Stimulated activated CD4-positive, alpha-beta T cell treated with anti-CD3 and anti-CD28 coated beads, Interleukin-4, amount 100 ng/mL, for 24 hours (primary cell): ENCODE results near the gene RETREG1.
A peak's percentile ranks its signal among the peaks of the same experiment; 100 is the strongest.
"Not testable (repeated sequence)": the region's sequence is repeated elsewhere in the genome, so short reads cannot be mapped to it uniquely, and the experiment has no call there.

Source experiments
- DNase-seq: peaks from one replicate; pipeline ENCODE4 v3.0.0-alpha.2; 2020

RETREG1 gene

GRCh38 chr5:16551628-16552027, 65.2 kb downstream of the RETREG1 start:
- no peak for DNase-seq

GRCh38 chr5:16550316-16550952, 66.4 kb downstream of the RETREG1 start:
- DNase-seq: peak; percentile 37

GRCh38 chr5:16549491-16550206, 67.1 kb downstream of the RETREG1 start:
- no peak for DNase-seq

GRCh38 chr5:16548812-16549211, 68.0 kb downstream of the RETREG1 start:
- no peak for DNase-seq

GRCh38 chr5:16548115-16548514, 68.7 kb downstream of the RETREG1 start:
- no peak for DNase-seq

- DNase-seq: no peak
These were observed 69.5 kb downstream of the RETREG1 start for GRCh38 chr5:16547200-16547842.

- DNase-seq: no peak
These were observed 70.1 kb downstream of the RETREG1 start for GRCh38 chr5:16546732-16547131.

GRCh38 chr5:16544607-16545374, 72.0 kb downstream of the RETREG1 start:
- DNase-seq: no peak

GRCh38 chr5:16543206-16543605, 73.6 kb downstream of the RETREG1 start:
- not testable (repeated sequence) for DNase-seq

GRCh38 chr5:16542236-16542635, 74.6 kb downstream of the RETREG1 start:
- no peak for DNase-seq

- not testable (repeated sequence) for DNase-seq
These were observed 75.2 kb downstream of the RETREG1 start for GRCh38 chr5:16541592-16541991.

GRCh38 chr5:16540421-16540820, 76.4 kb downstream of the RETREG1 start:
- no peak for DNase-seq

GRCh38 chr5:16539169-16539666, 77.6 kb downstream of the RETREG1 start:
- no peak for DNase-seq

GRCh38 chr5:16538006-16538405, 78.8 kb downstream of the RETREG1 start:
- DNase-seq: no peak

- DNase-seq: no peak
These were observed 80.0 kb downstream of the RETREG1 start for GRCh38 chr5:16536818-16537217.

GRCh38 chr5:16536246-16536645, 80.6 kb downstream of the RETREG1 start:
- no peak for DNase-seq

GRCh38 chr5:16534280-16534679, 82.5 kb downstream of the RETREG1 start:
- DNase-seq: no peak

- no peak for DNase-seq
These were observed 85.6 kb downstream of the RETREG1 start for GRCh38 chr5:16531063-16531648.

GRCh38 chr5:16529306-16529705, 87.5 kb downstream of the RETREG1 start:
- DNase-seq: no peak

GRCh38 chr5:16528382-16529110, 88.3 kb downstream of the RETREG1 start:
- DNase-seq: no peak

GRCh38 chr5:16525651-16526050, 91.1 kb downstream of the RETREG1 start:
- no peak for DNase-seq

GRCh38 chr5:16524286-16524685, 92.5 kb downstream of the RETREG1 start:
- DNase-seq: no peak
